ENCODE measurements around the gene AHSG. TPM values are rescaled to one million over a fixed set of nuclear protein-coding genes. Genes with fewer than 3 reads are reported as not detected.
"Not testable (repeated sequence)": the region's sequence is repeated elsewhere in the genome, so short reads cannot be mapped to it uniquely, and the experiment has no call there.

The AHSG gene
- total and polyA plus RNA-seq, 10 of the 15 experiments (the other 5 are each of a cell fraction or from before 2014, with no cell fraction given), result 0.06 to 0.90 (median 0.15) TPM; not detected in 7

DNA sequence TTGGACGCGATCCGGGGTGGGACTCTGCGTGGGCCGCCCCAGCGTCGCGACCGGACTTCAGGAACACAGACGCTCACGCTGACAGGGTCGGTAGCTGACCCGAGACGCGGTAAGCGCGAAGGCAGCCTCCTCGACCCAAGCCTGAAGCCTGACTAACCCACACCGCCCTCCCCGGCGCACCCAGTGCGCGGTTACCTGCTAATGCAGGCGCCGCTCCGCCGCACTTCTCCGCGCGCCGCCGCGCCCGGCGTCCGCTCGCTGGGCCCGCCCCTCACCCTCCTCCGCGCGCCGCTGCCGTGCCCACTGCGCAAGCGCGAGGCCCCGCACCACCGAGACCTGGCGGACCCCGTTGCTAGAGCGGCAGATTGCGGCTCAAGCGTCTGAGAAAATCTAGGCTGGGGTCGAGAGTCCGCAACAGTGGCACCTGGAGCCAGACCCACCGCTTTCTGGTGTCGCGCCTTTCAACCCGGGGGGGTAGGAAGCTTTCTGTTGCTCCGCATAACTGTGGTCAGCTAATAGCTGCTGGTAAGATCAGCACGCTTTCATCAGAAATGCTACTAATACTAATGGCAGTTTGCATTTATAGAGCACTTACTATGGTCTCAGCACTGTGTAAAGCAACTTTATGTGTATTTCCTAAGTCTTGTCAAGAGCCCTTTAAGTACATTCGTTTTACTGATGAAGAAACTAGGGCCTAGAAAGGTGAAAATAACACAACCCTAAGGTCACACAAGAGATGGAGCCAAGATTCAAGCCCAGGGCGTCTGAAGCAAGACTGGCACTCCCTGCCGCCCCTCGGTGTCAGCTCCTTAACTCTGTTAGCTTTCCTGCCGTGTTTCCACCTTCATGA, 45.6 kb upstream of the AHSG start, which contains the start of gene TBCCD1 (continued):
- TF ChIP-seq, protein P1, sequence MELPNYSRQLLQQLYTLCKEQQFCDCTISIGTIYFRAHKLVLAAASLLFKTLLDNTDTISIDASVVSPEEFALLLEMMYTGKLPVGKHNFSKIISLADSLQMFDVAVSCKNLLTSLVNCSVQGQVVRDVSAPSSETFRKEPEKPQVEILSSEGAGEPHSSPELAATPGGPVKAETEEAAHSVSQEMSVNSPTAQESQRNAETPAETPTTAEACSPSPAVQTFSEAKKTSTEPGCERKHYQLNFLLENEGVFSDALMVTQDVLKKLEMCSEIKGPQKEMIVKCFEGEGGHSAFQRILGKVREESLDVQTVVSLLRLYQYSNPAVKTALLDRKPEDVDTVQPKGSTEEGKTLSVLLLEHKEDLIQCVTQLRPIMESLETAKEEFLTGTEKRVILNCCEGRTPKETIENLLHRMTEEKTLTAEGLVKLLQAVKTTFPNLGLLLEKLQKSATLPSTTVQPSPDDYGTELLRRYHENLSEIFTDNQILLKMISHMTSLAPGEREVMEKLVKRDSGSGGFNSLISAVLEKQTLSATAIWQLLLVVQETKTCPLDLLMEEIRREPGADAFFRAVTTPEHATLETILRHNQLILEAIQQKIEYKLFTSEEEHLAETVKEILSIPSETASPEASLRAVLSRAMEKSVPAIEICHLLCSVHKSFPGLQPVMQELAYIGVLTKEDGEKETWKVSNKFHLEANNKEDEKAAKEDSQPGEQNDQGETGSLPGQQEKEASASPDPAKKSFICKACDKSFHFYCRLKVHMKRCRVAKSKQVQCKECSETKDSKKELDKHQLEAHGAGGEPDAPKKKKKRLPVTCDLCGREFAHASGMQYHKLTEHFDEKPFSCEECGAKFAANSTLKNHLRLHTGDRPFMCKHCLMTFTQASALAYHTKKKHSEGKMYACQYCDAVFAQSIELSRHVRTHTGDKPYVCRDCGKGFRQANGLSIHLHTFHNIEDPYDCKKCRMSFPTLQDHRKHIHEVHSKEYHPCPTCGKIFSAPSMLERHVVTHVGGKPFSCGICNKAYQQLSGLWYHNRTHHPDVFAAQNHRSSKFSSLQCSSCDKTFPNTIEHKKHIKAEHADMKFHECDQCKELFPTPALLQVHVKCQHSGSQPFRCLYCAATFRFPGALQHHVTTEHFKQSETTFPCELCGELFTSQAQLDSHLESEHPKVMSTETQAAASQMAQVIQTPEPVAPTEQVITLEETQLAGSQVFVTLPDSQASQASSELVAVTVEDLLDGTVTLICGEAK (IDR thresholded peaks at IDR 0.05; ENCODE audit: borderline replicate concordance), result peak; percentile 70
- peak; percentile 94 for TF ChIP-seq POLR2AphosphoS2 (IDR thresholded peaks at IDR 0.05; ENCODE audit: low read depth, low read length)

DNA sequence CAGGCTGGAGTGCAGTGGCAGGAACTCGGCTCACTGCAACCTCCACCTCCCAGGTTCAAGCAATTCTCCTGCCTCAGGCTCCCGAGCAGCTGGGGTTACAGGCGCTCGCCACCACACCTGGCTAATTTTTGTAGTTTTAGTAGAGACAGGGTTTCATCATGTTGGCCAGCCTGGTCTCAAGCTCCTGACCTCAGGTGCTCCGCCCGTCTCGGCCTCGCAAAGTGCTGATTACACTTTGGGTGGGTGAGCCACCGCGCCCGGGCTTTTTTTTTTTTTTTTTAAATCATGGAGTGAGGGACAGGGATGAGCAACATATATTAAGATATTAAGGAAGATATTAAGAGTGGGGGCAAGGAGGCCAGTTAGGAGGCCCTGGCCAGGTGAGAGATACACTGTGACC, 43.5 kb upstream of the AHSG start:
- H2AFZ ChIP-seq (ENCODE audit: control insufficient read depth, low read depth, low read length); in situ Hi-C loops (cut with MboI); FAIRE-seq; ATAC-seq; H3K36me3 ChIP-seq (ENCODE audit: control insufficient read depth in 2 of 2, insufficient read depth in 2 of 2, low read length in 1 of 2); H4K20me1 ChIP-seq (ENCODE audit: control insufficient read depth, insufficient read depth); H3K27me3 ChIP-seq (replicated peaks in 1 of 2; ENCODE audit: control insufficient read depth in 2 of 2, insufficient read depth in 2 of 2, low read length in 1 of 2); H3K4me1 ChIP-seq (ENCODE audit: control insufficient read depth, insufficient read depth, low read length); H3K9me3 ChIP-seq (replicated peaks; ENCODE audit: control insufficient read depth, insufficient read depth, low read length); BruUV-seq (replicated peaks); DNase-seq (ENCODE audit: low read depth, low spot score): not testable (repeated sequence)
- CTCF ChIA-PET, result interaction anchor here (0.6 to 2.5 kb wide), 6 partner anchors 18 to 592 kb away, joined by 3 to 18 read pairs (median 4); no protein-coding TSS in a partner anchor
- intact Hi-C loops (cut with micrococcal nuclease; ENCODE audit: unreplicated experiment), result loop anchor here (5.0 kb wide), 1 partner anchor 453 kb away; no protein-coding TSS in a partner anchor
- H3K79me2 ChIP-seq (ENCODE audit: control insufficient read depth, insufficient read depth, low read length), result peaks cover 58% of the 10 kb centered on the region
- RAD21 ChIA-PET (ENCODE audit: unreplicated experiment), result interaction anchor here (0.6 to 4.2 kb wide), 4 partner anchors 17 to 311 kb away, joined by 3 to 28 read pairs (median 3); no protein-coding TSS in a partner anchor
- POLR2A ChIA-PET, result interaction anchor here (0.7 to 2.9 kb wide), 8 partner anchors 15 to 423 kb away, joined by 3 to 20 read pairs (median 4); partner anchors contain the start of genes EIF4A2 and RFC4
- H3K4me2 ChIP-seq (ENCODE audit: control insufficient read depth, insufficient read depth), result peak overlapping the region; percentile 56
- SMC1A ChIA-PET (ENCODE audit: uncharacterized antibody, unreplicated experiment), result interaction anchor here (0.7 to 3.8 kb wide), 7 partner anchors 8 to 631 kb away, joined by 3 to 23 read pairs (median 4); no protein-coding TSS in a partner anchor
- peak overlapping the region; percentile 89 for H3K4me3 ChIP-seq
- 83% methylated on average over 10 of the region's 11 CpGs for WGBS (ENCODE audit: insufficient coverage, insufficient replicate concordance, low lambda C conversion rate, missing lambda C conversion rate)
- H3K9ac ChIP-seq (ENCODE audit: control insufficient read depth, insufficient read depth, low read length), result peak overlapping the region; percentile 82
- H3K27ac ChIP-seq (ENCODE audit: control insufficient read depth, insufficient read depth), result peak overlapping the region; percentile 79; the same call in 1 of the 2 replicates
